Spinal cord (tissue), 10 donors: ENCODE measurements around the gene CDC42BPG. TPM values are rescaled to one million over a fixed set of nuclear protein-coding genes. Genes with fewer than 3 reads are reported as not detected.

ENCODE experiments used
- DNase-seq, 6 donors: peaks; one replicate each; pipeline versions ENCODE4 v3.0.0 to v3.0.0-alpha.2; 2013 to 2015; ENCODE audit warnings: low spot score in 6 of 6, low read depth in 4 of 6
- H3K27ac ChIP-seq: one replicate; pipeline ENCODE4 v1.5.1; 2013; ENCODE audit warnings: low read depth, low read length, control low read depth
- H3K27me3 ChIP-seq: one replicate; pipeline ENCODE4 v1.6.1; 2013; ENCODE audit warnings: low read length; ENCODE audit not compliant: control insufficient read depth, insufficient read depth
- H3K36me3 ChIP-seq: one replicate; pipeline ENCODE4 v1.6.1; 2013; ENCODE audit warnings: low read length; ENCODE audit not compliant: control insufficient read depth, insufficient read depth
- H3K4me1 ChIP-seq: one replicate; pipeline ENCODE4 v1.6.1; 2013; ENCODE audit warnings: low read length; ENCODE audit not compliant: control insufficient read depth, insufficient read depth
- H3K4me3 ChIP-seq: one replicate; pipeline ENCODE4 v1.5.1; 2013; ENCODE audit warnings: low read depth, low read length, control low read depth
- H3K9me3 ChIP-seq: one replicate; pipeline ENCODE4 v1.6.1; 2013; ENCODE audit warnings: low read length; ENCODE audit not compliant: control insufficient read depth, insufficient read depth
- WGBS: methylation state at CpG from one replicate; pipeline ENCODE4 v1.1.5; 2013; ENCODE audit warnings: missing lambda C conversion rate; ENCODE audit not compliant: insufficient coverage; 5-methylcytosine and 5-hydroxymethylcytosine counted together
- polyA plus RNA-seq, 2 donors: library from polyadenylated mRNA; unstranded; fragments of 120-200 nt; gene quantifications; one replicate each; pipeline ENCODE4 v1.2.1, GENCODE V29; 2013; ENCODE audit not compliant: insufficient read length in 2 of 2
- total RNA-seq, 2 donors: library from RNA; depleted of rRNA in 1 of 2; stranded (reverse); fragments of 120-200 nt in 1 of 2; fragments of >200 nt in 1 of 2; gene quantifications; one replicate each; pipeline versions ENCODE4 v1.2.3 to v1.2.4, GENCODE V29; 2013 to 2014
- donor health status: healthy.

Gene CDC42BPG
- total and polyA plus RNA-seq, 4 donors, result 0.43 to 2.0 (median 1.1) TPM

DNA sequence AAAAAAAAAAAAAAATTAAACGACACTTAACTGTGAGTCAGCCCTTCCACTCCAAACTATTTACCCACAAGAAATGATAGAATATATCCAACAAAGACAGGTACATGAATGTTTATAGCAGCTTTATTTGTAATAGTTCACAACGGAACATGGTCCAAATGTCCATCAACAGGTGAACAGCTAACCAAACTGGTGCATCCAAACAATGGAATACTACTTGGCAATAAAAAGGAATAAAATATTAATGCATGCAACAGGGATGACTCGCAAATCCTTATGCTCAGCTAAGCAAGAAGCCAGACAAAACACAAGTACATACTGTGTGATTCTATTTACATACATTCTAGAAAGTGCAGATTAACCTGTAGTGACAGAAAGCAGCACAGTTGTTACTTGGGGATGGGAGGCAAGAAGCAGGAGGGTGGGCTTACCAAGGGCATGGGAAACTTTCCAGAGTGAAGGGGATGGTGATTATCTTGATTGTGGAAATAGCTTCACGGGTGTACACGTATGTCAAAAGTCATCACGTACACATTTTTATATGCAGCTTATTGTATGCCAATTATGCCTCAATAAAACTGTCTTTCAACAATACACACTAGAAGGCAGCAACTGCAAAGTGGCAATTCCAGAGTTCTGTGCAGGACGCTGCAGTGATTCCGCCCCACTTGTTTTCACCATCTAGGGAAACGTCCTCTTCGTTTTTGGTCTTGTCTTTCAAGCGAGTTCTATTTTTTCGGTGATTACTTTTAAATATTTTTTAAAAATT is 59.5 kb downstream of the CDC42BPG start:
- Histone ChIP-seq H3K4me1 (no peaks in the 10 kb centered on the region), H3K36me3 (peaks cover 42% of the 10 kb centered on the region), H3K27ac (no peak overlapping the region), H3K27me3 (no peaks in the 10 kb centered on the region), H3K9me3 (no peaks in the 10 kb centered on the region), H3K4me3 (no peak overlapping the region)
- DNase-seq, result no peak
- 100% methylated on average over 2 of the region's 12 CpGs for WGBS

DNA sequence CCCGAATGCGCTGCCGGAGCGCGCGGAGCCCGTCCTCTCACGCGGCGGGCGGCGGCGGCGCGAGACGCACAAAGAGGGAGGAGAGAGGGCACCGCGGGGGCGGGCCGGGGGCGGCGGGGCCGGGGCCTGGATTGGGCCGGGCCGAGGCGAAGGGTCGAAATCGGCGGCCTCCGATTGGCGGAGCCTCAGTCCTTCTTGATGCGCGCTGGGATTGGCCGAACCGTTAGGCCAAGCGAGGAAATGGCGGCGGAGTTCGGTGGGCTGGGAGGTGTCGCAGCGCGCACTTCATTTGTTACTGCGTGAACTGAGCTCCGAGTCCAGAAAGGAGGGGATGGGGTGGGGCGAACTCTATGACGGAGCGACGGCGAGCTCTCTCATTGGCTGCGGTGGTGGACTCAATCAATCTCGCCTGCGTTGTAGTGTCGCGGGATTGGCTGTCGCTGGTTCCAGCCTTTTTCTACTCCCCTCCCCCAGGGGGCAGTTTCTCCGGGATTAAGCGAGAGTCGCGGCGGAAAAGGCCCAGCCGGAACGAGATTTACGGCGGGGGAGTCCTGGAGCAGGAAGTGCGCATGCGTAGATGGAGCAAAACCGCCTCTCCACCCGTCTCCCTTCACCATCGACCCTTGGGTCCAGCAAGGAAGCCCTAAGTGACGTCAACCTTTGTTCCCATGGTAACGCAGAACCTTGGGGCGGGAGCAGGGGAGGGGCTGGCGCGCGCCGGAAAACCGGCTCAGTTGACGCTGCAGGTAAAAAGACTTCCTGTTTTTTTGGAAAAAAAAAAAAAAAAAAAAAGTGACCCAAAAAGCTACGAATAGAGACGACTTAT is 65.8 kb downstream of the CDC42BPG start, which contains the start of gene SF1:
Gene SF1, minus strand, starts transcription at position 70 of the 826 bp plus-strand sequence. CDS start 150 bp downstream, outside the sequence.
- H3K27me3 ChIP-seq, result no peaks in the 10 kb centered on the region
- peak; percentile 99 to 100 (median 100) for DNase-seq
- H3K9me3 ChIP-seq, result no peaks in the 10 kb centered on the region
- peak within 1 kb of the TSS; percentile 94 for H3K27ac ChIP-seq
- WGBS, result 0% methylated on average over 70 of the region's 80 CpGs
- peaks cover 27% of the 10 kb centered on the region for H3K36me3 ChIP-seq
- peak within 1 kb of the TSS; percentile 75 for H3K4me3 ChIP-seq
- H3K4me1 ChIP-seq, result peaks cover 8% of the 10 kb centered on the region

- Histone ChIP-seq H3K27me3 (no peaks in the 10 kb centered on the region), H3K4me3 (peak overlapping the region; percentile 63)
- WGBS, result 0% methylated on average over 28 of the region's 28 CpGs
These were observed 66.3 kb downstream of the CDC42BPG start for GRCh38 chr11:64778223-64778472.

GRCh38 chr11:64777449-64778222 is 66.8 kb downstream of the CDC42BPG start:
- under 1% methylated on average over 98 of the region's 98 CpGs for WGBS
- Histone ChIP-seq H3K4me1 (peaks cover 8% of the 10 kb centered on the region), H3K9me3 (no peaks in the 10 kb centered on the region), H3K4me3 (peak overlapping the region; percentile 75), H3K36me3 (peaks cover 30% of the 10 kb centered on the region), H3K27me3 (no peaks in the 10 kb centered on the region), H3K27ac (peak overlapping the region; percentile 94)
- DNase-seq, result peak; percentile 77 to 96 (median 82)

More at GRCh38 chr11:64778223-64778472, 66.3 kb downstream of the CDC42BPG start:
- peaks cover 30% of the 10 kb centered on the region for H3K36me3 ChIP-seq
- peak overlapping the region; percentile 94 for H3K27ac ChIP-seq
- DNase-seq, result no peak
- H3K9me3 ChIP-seq, result no peaks in the 10 kb centered on the region
- H3K4me1 ChIP-seq, result peaks cover 8% of the 10 kb centered on the region

- WGBS, result 33% methylated on average over 2 of the region's 3 CpGs
- Histone ChIP-seq H3K36me3 (peaks cover 28% of the 10 kb centered on the region), H3K4me1 (peaks cover 8% of the 10 kb centered on the region), H3K4me3 (peak overlapping the region; percentile 75), H3K27me3 (no peaks in the 10 kb centered on the region), H3K27ac (no peak overlapping the region), H3K9me3 (no peaks in the 10 kb centered on the region)
- DNase-seq, result no peak
These were observed 67.6 kb downstream of the CDC42BPG start for GRCh38 chr11:64776875-64777274.

DNA sequence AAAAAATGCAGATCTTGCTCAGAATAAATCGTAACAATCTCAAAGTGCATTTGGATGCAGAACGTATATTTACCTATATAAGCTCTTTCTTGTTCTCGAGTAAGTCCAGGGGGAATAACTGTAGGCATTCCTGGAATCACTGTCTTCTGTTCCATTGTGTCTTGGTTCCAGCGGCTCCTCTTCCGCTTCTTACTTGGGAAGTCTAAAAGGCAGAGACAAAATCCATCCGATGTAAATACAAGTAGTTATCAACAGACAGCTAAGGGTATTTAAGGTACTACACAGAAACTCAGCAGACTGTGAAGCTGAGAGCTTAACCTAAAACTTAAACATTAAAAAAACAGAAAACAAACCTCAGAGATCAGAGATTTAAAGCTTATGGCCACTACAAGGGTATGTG is 68.0 kb downstream of the CDC42BPG start:
- Histone ChIP-seq H3K4me1 (peaks cover 8% of the 10 kb centered on the region), H3K9me3 (no peaks in the 10 kb centered on the region), H3K36me3 (peaks cover 28% of the 10 kb centered on the region), H3K27me3 (no peaks in the 10 kb centered on the region), H3K4me3 (no peak overlapping the region), H3K27ac (no peak overlapping the region)
- DNase-seq, result no peak
- WGBS, result 72% methylated on average over 2 of the region's 6 CpGs

GRCh38 chr11:64774144-64774543 is 70.3 kb downstream of the CDC42BPG start:
- Histone ChIP-seq H3K4me3 (no peak overlapping the region), H3K4me1 (peaks cover 3% of the 10 kb centered on the region), H3K27me3 (no peaks in the 10 kb centered on the region), H3K9me3 (no peaks in the 10 kb centered on the region), H3K36me3 (peaks cover 39% of the 10 kb centered on the region), H3K27ac (no peak overlapping the region)
- 60% methylated on average over 3 of the region's 5 CpGs for WGBS
- DNase-seq, result no peak

Other genes with a start within 250 kb of the CDC42BPG start
- gene NRXN2, start 121.5 kb downstream of the CDC42BPG start, total RNA-seq, result 100 to 1,000 TPM in 1 of 2 donors, 10 to 100 TPM in 1; 68.0 to 145 TPM
- 100 to 1,000 TPM; 415 to 424 TPM for gene NRXN2, start 121.5 kb downstream of the CDC42BPG start, polyA plus RNA-seq
- gene RASGRP2, start 100.5 kb downstream of the CDC42BPG start, total RNA-seq, result 10 to 100 TPM; 18.8 to 23.7 TPM
- gene RASGRP2, start 100.5 kb downstream of the CDC42BPG start, polyA plus RNA-seq, result 10 to 100 TPM; 58.7 to 87.3 TPM
- gene PYGM, start 84.7 kb downstream of the CDC42BPG start, total RNA-seq, result 10 to 100 TPM in 1 of 2 donors, 1 to 10 TPM in 1; 9.7 to 13.6 TPM
- 10 to 100 TPM in 1 of 2 donors, 1 to 10 TPM in 1; 8.3 to 13.3 TPM for gene PYGM, start 84.7 kb downstream of the CDC42BPG start, polyA plus RNA-seq
- gene SF1, start 66.1 kb downstream of the CDC42BPG start, total RNA-seq, result 100 to 1,000 TPM; 102 to 118 TPM
- 100 to 1,000 TPM; 286 to 377 TPM for gene SF1, start 66.1 kb downstream of the CDC42BPG start, polyA plus RNA-seq
- 10 to 100 TPM; 15.3 to 26.3 TPM for gene MAP4K2, start 41.4 kb downstream of the CDC42BPG start, total RNA-seq
- 10 to 100 TPM; 36.0 to 47.7 TPM for gene MAP4K2, start 41.4 kb downstream of the CDC42BPG start, polyA plus RNA-seq
- 10 to 100 TPM; 12.4 to 17.6 TPM for gene MEN1, start 34.1 kb downstream of the CDC42BPG start, total RNA-seq
- 10 to 100 TPM; 39.3 to 46.7 TPM for gene MEN1, start 34.1 kb downstream of the CDC42BPG start, polyA plus RNA-seq
- 10 to 100 TPM; 40.9 to 75.8 TPM for gene EHD1, start 34.0 kb upstream of the CDC42BPG start, total RNA-seq
- 100 to 1,000 TPM in 1 of 2 donors, 10 to 100 TPM in 1; 82.4 to 102 TPM for gene EHD1, start 34.0 kb upstream of the CDC42BPG start, polyA plus RNA-seq
- gene ATG2A, start 72.6 kb upstream of the CDC42BPG start, total RNA-seq, result 10 to 100 TPM in 1 of 2 donors, 1 to 10 TPM in 1; 8.1 to 14.7 TPM
- 10 to 100 TPM; 26.0 to 26.8 TPM for gene ATG2A, start 72.6 kb upstream of the CDC42BPG start, polyA plus RNA-seq
- 10 to 100 TPM; 26.3 to 40.0 TPM for gene PPP2R5B, start 80.0 kb upstream of the CDC42BPG start, total RNA-seq
- gene PPP2R5B, start 80.0 kb upstream of the CDC42BPG start, polyA plus RNA-seq, result 10 to 100 TPM; 96.4 to 99.8 TPM
- 1 to 10 TPM in 1 of 2 donors, under 1 TPM in 1; 0.59 to 3.5 TPM for gene GPHA2, start 91.2 kb upstream of the CDC42BPG start, total RNA-seq
- 1 to 10 TPM in 1 of 2 donors, not detected in 1; 1.9 TPM for gene GPHA2, start 91.2 kb upstream of the CDC42BPG start, polyA plus RNA-seq
- under 1 TPM in 1 of 2 donors, not detected in 1; 0.50 TPM for gene MAJIN, start 127.5 kb upstream of the CDC42BPG start, total RNA-seq
- under 1 TPM in 1 of 2 donors, not detected in 1; 0.42 TPM for gene MAJIN, start 127.5 kb upstream of the CDC42BPG start, polyA plus RNA-seq
- gene BATF2, start 152.3 kb upstream of the CDC42BPG start, total RNA-seq, result under 1 TPM; 0.99 TPM
- gene BATF2, start 152.3 kb upstream of the CDC42BPG start, polyA plus RNA-seq, result 1 to 10 TPM in 1 of 2 donors, under 1 TPM in 1; 0.76 to 1.0 TPM
- 100 to 1,000 TPM in 1 of 2 donors, 10 to 100 TPM in 1; 75.4 to 120 TPM for gene ARL2, start 169.5 kb upstream of the CDC42BPG start, total RNA-seq
- gene ARL2, start 169.5 kb upstream of the CDC42BPG start, polyA plus RNA-seq, result 100 to 1,000 TPM; 119 to 123 TPM
- gene SNX15, start 182.8 kb upstream of the CDC42BPG start, total RNA-seq, result 10 to 100 TPM; 14.4 to 25.7 TPM
- 10 to 100 TPM; 30.6 to 32.4 TPM for gene SNX15, start 182.8 kb upstream of the CDC42BPG start, polyA plus RNA-seq
- 1 to 10 TPM; 4.0 to 6.4 TPM for gene SAC3D1, start 196.6 kb upstream of the CDC42BPG start, total RNA-seq
- gene SAC3D1, start 196.6 kb upstream of the CDC42BPG start, polyA plus RNA-seq, result 10 to 100 TPM; 16.5 to 18.0 TPM
- gene NAALADL1, start 213.9 kb upstream of the CDC42BPG start, total RNA-seq, result 10 to 100 TPM in 1 of 2 donors, 1 to 10 TPM in 1; 7.7 to 25.2 TPM
- gene NAALADL1, start 213.9 kb upstream of the CDC42BPG start, polyA plus RNA-seq, result 1 to 10 TPM; 5.5 to 8.1 TPM
- 1 to 10 TPM; 5.4 to 8.7 TPM for gene CDCA5, start 239.4 kb upstream of the CDC42BPG start, total RNA-seq
- gene CDCA5, start 239.4 kb upstream of the CDC42BPG start, polyA plus RNA-seq, result 10 to 100 TPM; 14.1 to 15.0 TPM
- gene ZFPL1, start 239.6 kb upstream of the CDC42BPG start, total RNA-seq, result 10 to 100 TPM; 19.4 to 32.6 TPM
- 10 to 100 TPM; 35.8 to 37.6 TPM for gene ZFPL1, start 239.6 kb upstream of the CDC42BPG start, polyA plus RNA-seq